ENCODE measurements around the gene DOCK3.
"Not testable (repeated sequence)": the region's sequence is repeated elsewhere in the genome, so short reads cannot be mapped to it uniquely, and the experiment has no call there.

DNA sequence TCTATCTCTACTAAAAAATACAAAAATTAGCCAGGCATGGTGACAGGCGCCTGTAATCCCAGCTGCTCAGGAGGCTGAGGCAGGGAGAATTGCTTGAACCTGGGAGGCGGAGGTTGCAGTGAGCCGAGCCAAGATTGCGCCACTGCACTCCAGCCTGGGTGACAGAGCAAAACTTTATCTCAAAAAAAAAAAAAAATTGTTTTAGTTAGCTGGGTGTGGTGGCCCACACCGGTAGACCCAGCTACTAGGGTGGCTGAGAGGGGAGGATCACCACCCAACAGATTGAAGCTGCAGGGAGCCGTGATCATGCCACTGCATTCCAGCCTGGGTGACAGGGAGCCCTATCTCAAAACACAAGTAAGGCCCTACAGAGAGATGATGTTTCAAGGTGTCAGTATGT, 712.6 kb downstream of the DOCK3 start:
- not testable (repeated sequence) for TF ChIP-seq NFE2L1 (CRISPR knock-in tag; IDR thresholded peaks at IDR 0.05); ELF4 (CRISPR knock-in tag; IDR thresholded peaks at IDR 0.05; ENCODE audit: low read depth)
- TF ChIP-seq, protein P1, sequence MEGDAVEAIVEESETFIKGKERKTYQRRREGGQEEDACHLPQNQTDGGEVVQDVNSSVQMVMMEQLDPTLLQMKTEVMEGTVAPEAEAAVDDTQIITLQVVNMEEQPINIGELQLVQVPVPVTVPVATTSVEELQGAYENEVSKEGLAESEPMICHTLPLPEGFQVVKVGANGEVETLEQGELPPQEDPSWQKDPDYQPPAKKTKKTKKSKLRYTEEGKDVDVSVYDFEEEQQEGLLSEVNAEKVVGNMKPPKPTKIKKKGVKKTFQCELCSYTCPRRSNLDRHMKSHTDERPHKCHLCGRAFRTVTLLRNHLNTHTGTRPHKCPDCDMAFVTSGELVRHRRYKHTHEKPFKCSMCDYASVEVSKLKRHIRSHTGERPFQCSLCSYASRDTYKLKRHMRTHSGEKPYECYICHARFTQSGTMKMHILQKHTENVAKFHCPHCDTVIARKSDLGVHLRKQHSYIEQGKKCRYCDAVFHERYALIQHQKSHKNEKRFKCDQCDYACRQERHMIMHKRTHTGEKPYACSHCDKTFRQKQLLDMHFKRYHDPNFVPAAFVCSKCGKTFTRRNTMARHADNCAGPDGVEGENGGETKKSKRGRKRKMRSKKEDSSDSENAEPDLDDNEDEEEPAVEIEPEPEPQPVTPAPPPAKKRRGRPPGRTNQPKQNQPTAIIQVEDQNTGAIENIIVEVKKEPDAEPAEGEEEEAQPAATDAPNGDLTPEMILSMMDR (IDR thresholded peaks at IDR 0.05) = not testable (repeated sequence)
- TF ChIP-seq, protein P2, sequence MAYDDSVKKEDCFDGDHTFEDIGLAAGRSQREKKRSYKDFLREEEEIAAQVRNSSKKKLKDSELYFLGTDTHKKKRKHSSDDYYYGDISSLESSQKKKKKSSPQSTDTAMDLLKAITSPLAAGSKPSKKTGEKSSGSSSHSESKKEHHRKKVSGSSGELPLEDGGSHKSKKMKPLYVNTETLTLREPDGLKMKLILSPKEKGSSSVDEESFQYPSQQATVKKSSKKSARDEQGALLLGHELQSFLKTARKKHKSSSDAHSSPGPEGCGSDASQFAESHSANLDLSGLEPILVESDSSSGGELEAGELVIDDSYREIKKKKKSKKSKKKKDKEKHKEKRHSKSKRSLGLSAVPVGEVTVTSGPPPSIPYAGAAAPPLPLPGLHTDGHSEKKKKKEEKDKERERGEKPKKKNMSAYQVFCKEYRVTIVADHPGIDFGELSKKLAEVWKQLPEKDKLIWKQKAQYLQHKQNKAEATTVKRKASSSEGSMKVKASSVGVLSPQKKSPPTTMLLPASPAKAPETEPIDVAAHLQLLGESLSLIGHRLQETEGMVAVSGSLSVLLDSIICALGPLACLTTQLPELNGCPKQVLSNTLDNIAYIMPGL (CRISPR knock-in tag; IDR thresholded peaks at IDR 0.05) = not testable (repeated sequence)
- TF ChIP-seq, protein P3, sequence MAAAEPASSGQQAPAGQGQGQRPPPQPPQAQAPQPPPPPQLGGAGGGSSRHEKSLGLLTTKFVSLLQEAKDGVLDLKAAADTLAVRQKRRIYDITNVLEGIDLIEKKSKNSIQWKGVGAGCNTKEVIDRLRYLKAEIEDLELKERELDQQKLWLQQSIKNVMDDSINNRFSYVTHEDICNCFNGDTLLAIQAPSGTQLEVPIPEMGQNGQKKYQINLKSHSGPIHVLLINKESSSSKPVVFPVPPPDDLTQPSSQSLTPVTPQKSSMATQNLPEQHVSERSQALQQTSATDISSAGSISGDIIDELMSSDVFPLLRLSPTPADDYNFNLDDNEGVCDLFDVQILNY (CRISPR knock-in tag; IDR thresholded peaks at IDR 0.05) = not testable (repeated sequence)
- TF ChIP-seq, protein P4, sequence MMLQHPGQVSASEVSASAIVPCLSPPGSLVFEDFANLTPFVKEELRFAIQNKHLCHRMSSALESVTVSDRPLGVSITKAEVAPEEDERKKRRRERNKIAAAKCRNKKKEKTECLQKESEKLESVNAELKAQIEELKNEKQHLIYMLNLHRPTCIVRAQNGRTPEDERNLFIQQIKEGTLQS (CRISPR knock-in tag; conservative IDR thresholded peaks at IDR 0.05) = not testable (repeated sequence)

Measured in WTC11 (cell line).